GM18502 (cell line): ENCODE results near the gene KCNQ5.
"Not testable (repeated sequence)": the region's sequence is repeated elsewhere in the genome, so short reads cannot be mapped to it uniquely, and the experiment has no call there.

Experiments
- ATAC-seq: cut with Tn5 transposase; IDR thresholded peaks from one replicate; pipeline ENCODE4 v1.9.1; 2021; ENCODE audit warnings: mild to moderate bottlenecking; ENCODE audit not compliant: unreplicated experiment, poor library complexity

Gene KCNQ5

GRCh38 chr6:72974276-72974675 lies 352.4 kb downstream of the KCNQ5 start:
- ATAC-seq: no peak

GRCh38 chr6:72975352-72975752 lies 353.5 kb downstream of the KCNQ5 start:
- ATAC-seq: peak; percentile 53

GRCh38 chr6:72976484-72976883 lies 354.6 kb downstream of the KCNQ5 start:
- no peak for ATAC-seq

GRCh38 chr6:72977114-72977513 lies 355.2 kb downstream of the KCNQ5 start:
- peak; percentile 94 for ATAC-seq

GRCh38 chr6:72978808-72979207 lies 356.9 kb downstream of the KCNQ5 start:
- not testable (repeated sequence) for ATAC-seq

- not testable (repeated sequence) for ATAC-seq
These were observed 362.4 kb downstream of the KCNQ5 start for GRCh38 chr6:72984189-72984831.

GRCh38 chr6:72984981-72985665 lies 363.3 kb downstream of the KCNQ5 start:
- ATAC-seq: no peak

GRCh38 chr6:72987301-72987700 lies 365.4 kb downstream of the KCNQ5 start:
- no peak for ATAC-seq

GRCh38 chr6:72999995-73000394 lies 378.1 kb downstream of the KCNQ5 start:
- no peak for ATAC-seq

- ATAC-seq: no peak
These were observed 378.6 kb downstream of the KCNQ5 start for GRCh38 chr6:73000460-73000859.

- no peak for ATAC-seq
These were observed 380.7 kb downstream of the KCNQ5 start for GRCh38 chr6:73002588-73002987.

- ATAC-seq: no peak
These were observed 381.4 kb downstream of the KCNQ5 start for GRCh38 chr6:73003302-73003701.

- no peak for ATAC-seq
These were observed 382.4 kb downstream of the KCNQ5 start for GRCh38 chr6:73004231-73004630.

GRCh38 chr6:73004861-73005260 lies 383.0 kb downstream of the KCNQ5 start:
- no peak for ATAC-seq

- no peak for ATAC-seq
These were observed 384.3 kb downstream of the KCNQ5 start for GRCh38 chr6:73006146-73006545.

- no peak for ATAC-seq
These were observed 390.1 kb downstream of the KCNQ5 start for GRCh38 chr6:73011945-73012344.

- ATAC-seq: no peak
These were observed 395.6 kb downstream of the KCNQ5 start for GRCh38 chr6:73017476-73017875.

GRCh38 chr6:73024598-73024997 lies 402.7 kb downstream of the KCNQ5 start:
- no peak for ATAC-seq

- ATAC-seq: no peak
These were observed 405.8 kb downstream of the KCNQ5 start for GRCh38 chr6:73027691-73028090.

- ATAC-seq: no peak
These were observed 406.4 kb downstream of the KCNQ5 start for GRCh38 chr6:73028124-73028766.

GRCh38 chr6:73028893-73029450 lies 407.1 kb downstream of the KCNQ5 start:
- ATAC-seq: no peak
